GM19099 (cell line): ENCODE data around the gene PANK1.

Source experiments
- POLR2A ChIP-seq: IDR thresholded peaks from 3 replicates; pipeline ENCODE4 v1.6.1; 2011; ENCODE audit warnings: low read depth; ENCODE audit not compliant: insufficient read length; ENCODE audit errors: extremely low read depth

PANK1 gene

DNA sequence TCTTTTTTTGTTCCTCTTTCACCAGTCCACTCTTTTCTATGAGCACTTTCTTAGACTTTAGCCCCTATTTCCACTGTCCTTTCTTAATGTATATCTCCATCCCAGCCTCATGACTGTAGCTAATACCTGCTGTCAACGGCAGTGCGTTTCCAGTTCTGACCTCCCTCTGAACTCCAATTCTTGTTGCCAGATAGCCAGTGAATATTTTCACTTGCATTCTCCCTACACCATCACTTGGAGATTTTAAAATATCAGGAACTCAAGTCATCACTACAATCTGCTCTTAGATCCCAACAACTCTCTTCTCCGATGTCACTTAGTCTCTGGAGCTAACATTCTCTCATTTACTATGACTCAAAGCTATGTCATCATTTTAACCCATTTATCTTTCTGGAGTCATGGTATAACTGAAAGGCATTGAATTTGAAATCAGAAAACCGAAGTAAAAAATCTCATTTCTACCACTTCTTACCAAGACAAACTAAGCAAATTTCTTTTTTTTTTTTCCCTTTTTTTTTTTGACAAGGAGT lies 104.6 kb downstream of the PANK1 start:
- no peak for TF ChIP-seq POLR2A

GRCh38 chr10:89537364-89537763 lies 107.7 kb downstream of the PANK1 start:
- TF ChIP-seq POLR2A = no peak

- TF ChIP-seq POLR2A = no peak
Observed at GRCh38 chr10:89536013-89536354, 109.1 kb downstream of the PANK1 start.

- TF ChIP-seq POLR2A = no peak
Observed at GRCh38 chr10:89535171-89536012, 109.7 kb downstream of the PANK1 start, which contains the start of gene SLC16A12. Gene SLC16A12 (minus strand): TSS chr10:89535594. CDS start chr10:89462578, 73,016 bp downstream.

DNA sequence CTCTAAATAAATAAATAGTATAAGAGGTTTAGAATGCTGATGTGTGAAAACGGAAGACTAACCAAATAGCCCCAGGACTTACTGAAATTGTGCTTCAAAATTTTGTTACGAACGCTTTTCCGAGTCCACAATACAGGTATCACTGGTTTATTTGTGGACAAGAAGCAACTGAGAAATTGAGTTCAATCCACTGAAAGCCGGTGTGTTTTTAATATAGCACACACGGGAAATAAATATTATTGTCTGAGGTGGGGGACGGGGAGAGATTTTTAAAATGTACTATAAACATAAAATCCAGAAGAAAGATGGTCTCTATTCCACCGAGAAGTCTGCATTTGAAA lies 110.2 kb downstream of the PANK1 start:
- TF ChIP-seq POLR2A = no peak
